Measurements from ENCODE around the gene MBD4. TPM values are rescaled to one million over a fixed set of nuclear protein-coding genes. Genes with fewer than 3 reads are reported as not detected.
"Not testable (repeated sequence)": the region's sequence is repeated elsewhere in the genome, so short reads cannot be mapped to it uniquely, and the experiment has no call there.

Gene MBD4
- 10 to 100 TPM; 23.0 to 32.5 TPM for total RNA-seq

GRCh38 chr3:129439817-129440617 lies at the start of gene MBD4, which contains the start of gene IFT122:
Gene MBD4, minus strand, starts transcription at chr3:129439948. Its CDS starts 115 bp downstream, at chr3:129439833.
Gene IFT122, plus strand, starts transcription at chr3:129440224. Its CDS starts 107 bp downstream, at chr3:129440331.
- DNase-seq (ENCODE audit: low spot score) (peak; percentile 91), ATAC-seq (ENCODE audit: insufficient number of reproducible peaks, low FRiP score, low read depth) (peak; percentile 90)
- H3K9me3 ChIP-seq = no peaks in the 10 kb centered on the region
- no peaks in the 10 kb centered on the region for H3K27me3 ChIP-seq (replicated peaks; ENCODE audit: insufficient read depth)
- peaks cover 50 to 73% of the 10 kb centered on the region in 2 donors for H3K4me1 ChIP-seq (ENCODE audit: control insufficient read depth in 1 of 2, low read depth in 2 of 2)
- peak within 1 kb of the TSS; percentile 80 to 86 for H3K27ac ChIP-seq
- peak within 1 kb of the TSS; percentile 92 for H3K4me3 ChIP-seq
- H3K36me3 ChIP-seq = peaks cover 6% of the 10 kb centered on the region
- no peak for TF ChIP-seq CTCF (IDR thresholded peaks at IDR 0.05)

DNA sequence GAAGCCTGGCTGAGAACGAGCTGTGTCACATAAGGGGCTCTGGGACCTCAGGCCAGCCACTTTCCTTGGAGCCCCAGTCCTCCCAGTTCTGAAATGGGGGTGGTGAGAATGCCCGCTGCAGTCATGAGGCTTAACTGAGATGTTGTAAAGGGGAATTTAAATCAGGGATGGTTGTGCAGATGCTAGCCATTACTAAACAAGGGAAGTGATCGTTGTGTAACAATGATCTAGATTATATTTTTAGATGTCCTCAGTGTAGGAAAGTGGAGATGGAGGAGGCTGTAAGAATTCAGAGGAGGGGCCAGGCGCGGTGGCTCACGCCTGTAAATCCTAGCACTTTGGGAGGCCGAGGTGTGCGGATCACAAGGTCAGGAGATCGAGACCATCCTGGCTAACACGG lies 49.5 kb upstream of the MBD4 start:
- H3K4me1 ChIP-seq (ENCODE audit: control insufficient read depth in 1 of 2, low read depth in 2 of 2) = peaks cover 28 to 42% of the 10 kb centered on the region in 2 donors
- not testable (repeated sequence) for H3K27ac ChIP-seq; H3K4me3 ChIP-seq; DNase-seq (ENCODE audit: low spot score); H3K9me3 ChIP-seq; H3K36me3 ChIP-seq; ATAC-seq (ENCODE audit: insufficient number of reproducible peaks, low FRiP score, low read depth); H3K27me3 ChIP-seq (replicated peaks; ENCODE audit: insufficient read depth)

DNA sequence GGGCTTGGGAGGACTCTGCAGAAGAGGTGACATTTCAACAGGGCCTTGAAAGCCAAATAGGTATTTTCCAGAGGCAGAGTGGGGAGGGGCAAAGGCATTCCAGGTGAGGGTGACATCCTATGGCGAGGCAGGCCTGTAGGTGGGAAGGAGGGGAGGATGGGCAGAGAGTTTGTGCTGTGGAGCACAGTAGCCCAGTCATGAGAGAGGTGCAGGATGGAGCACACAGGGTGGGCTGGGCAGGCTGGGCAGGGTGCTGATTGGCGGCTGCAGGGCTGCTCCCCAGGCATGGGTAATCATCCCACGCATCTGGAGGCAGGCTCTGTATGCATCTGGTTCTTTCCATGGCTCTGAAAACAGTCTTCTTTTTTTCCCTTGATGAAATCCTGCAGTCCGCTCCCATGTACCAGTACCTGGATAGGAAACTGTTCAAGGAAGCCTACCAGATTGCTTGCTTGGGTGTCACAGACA lies 48.2 kb upstream of the MBD4 start:
- H3K4me3 ChIP-seq; H3K27me3 ChIP-seq (replicated peaks; ENCODE audit: insufficient read depth); H3K36me3 ChIP-seq; DNase-seq (ENCODE audit: low spot score); ATAC-seq (ENCODE audit: insufficient number of reproducible peaks, low FRiP score, low read depth); H3K9me3 ChIP-seq: not testable (repeated sequence)
- H3K4me1 ChIP-seq (ENCODE audit: control insufficient read depth in 1 of 2, low read depth in 2 of 2) = peaks cover 28 to 42% of the 10 kb centered on the region in 2 donors
- peak overlapping the region; percentile 81 to 85 for H3K27ac ChIP-seq

DNA sequence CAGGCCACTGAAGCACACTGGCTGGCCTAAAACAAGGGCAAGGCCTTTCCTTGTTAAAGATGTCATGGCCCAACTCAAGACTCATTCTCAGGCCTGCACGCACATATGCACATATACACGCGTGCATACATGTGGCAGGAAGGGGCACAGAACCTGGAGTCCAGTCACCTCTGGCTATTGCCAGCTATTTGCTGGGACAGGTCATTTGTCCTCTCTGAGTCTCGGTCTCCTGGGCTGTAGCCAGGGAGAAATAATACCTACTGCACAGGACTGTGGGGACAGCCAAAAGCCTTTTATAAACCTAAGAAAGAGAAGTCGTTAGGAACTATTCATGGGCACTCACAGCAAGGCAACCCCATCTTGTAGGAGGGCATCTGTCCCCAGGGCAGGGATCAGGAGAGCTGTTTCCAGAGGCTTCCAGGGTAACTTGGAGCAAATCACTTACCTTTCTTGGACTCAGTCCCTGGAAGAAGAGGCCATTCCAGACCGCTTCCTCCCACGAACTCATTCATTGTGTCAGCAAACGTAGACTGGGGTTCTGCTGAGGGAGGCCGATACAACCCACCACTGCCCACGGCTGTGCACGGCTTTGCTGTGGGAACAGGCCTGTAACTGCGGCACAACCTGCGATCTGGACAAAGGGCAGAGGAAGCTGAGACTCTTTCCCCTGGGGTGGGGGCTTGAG lies 47.6 kb upstream of the MBD4 start:
- ATAC-seq (ENCODE audit: insufficient number of reproducible peaks, low FRiP score, low read depth) (no peak), DNase-seq (ENCODE audit: low spot score) (no peak)
- peak overlapping the region; percentile 81 to 85 for H3K27ac ChIP-seq
- H3K4me1 ChIP-seq (ENCODE audit: control insufficient read depth in 1 of 2, low read depth in 2 of 2) = peaks cover 28 to 42% of the 10 kb centered on the region in 2 donors
- no peaks in the 10 kb centered on the region for H3K9me3 ChIP-seq
- H3K27me3 ChIP-seq (replicated peaks; ENCODE audit: insufficient read depth) = no peaks in the 10 kb centered on the region
- no peak for TF ChIP-seq CTCF (IDR thresholded peaks at IDR 0.05)
- no peak overlapping the region for H3K4me3 ChIP-seq
- H3K36me3 ChIP-seq = peaks cover 10% of the 10 kb centered on the region

- DNase-seq (ENCODE audit: low spot score) = no peak
- Histone ChIP-seq H3K36me3 (peaks cover 5% of the 10 kb centered on the region), H3K4me3 (peak overlapping the region; percentile 30)
Observed at GRCh38 chr3:129486664-129487035, 46.9 kb upstream of the MBD4 start.

More at GRCh38 chr3:129486664-129487035, 46.9 kb upstream of the MBD4 start:
- no peaks in the 10 kb centered on the region for H3K27me3 ChIP-seq (replicated peaks; ENCODE audit: insufficient read depth)
- TF ChIP-seq CTCF (IDR thresholded peaks at IDR 0.05) = no peak
- peaks cover 31 to 49% of the 10 kb centered on the region in 2 donors for H3K4me1 ChIP-seq (ENCODE audit: control insufficient read depth in 1 of 2, low read depth in 2 of 2)
- H3K27ac ChIP-seq = peak overlapping the region; percentile 81 to 85
- no peak for ATAC-seq (ENCODE audit: insufficient number of reproducible peaks, low FRiP score, low read depth)
- no peaks in the 10 kb centered on the region for H3K9me3 ChIP-seq

All from thoracic aorta (tissue), 2 donors.